ENCODE measurements around the gene INS. TPM values are rescaled to one million over a fixed set of nuclear protein-coding genes. Genes with fewer than 3 reads are reported as not detected.

The INS gene
- total RNA-seq, 1 experiment from 2014 or later: not detected

DNA sequence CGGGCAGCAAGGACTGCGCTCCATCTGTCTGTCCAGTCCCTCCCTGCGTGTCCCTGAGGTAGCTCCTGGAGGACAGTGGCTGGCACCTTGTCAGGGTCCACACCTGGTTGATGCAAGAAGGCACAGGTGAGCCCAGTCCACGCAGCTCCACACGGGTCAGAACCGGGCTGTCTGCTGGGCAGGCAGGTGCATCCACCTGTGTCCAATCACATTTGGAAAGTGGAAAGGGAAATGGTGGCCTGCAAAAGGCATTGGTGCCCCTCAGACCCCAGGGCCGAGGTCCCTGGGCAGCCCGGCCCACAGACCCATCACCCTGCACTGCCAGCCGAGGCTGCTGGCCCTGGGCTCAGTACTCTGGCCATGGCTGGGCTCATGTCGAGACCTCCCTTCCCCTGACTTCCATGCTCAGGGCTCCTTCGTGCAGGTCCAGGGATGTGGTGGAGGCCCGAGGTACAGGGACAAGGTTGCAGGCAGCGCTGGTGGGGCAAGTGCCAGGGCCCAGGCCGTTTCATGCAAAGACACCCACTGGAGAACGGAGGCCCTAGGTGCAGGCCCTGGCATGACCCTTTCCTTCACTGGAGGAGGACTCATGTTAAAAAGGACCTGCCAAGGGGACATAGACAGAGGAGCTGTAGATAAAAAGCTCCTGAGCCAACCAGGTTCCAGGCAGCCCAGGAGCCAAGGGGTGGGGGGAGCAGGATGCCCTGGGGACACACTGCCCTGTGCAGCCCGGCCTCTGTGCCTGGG is 49.5 kb upstream of the INS start:
- Histone ChIP-seq H3K4me1 (ENCODE audit: insufficient read depth, low read length) (peaks cover 3% of the 10 kb centered on the region; the same call in 1 of the 2 replicates), H2BK5ac (ENCODE audit: insufficient read length, low read length) (no peak overlapping the region), H3K27me3 (ENCODE audit: insufficient read depth, low read length) (no peaks in the 10 kb centered on the region; the same call in 1 of the 2 replicates), H3K56ac (ENCODE audit: insufficient read length, low read depth, low read length) (no peak overlapping the region), H2BK120ac (ENCODE audit: low read depth, low read length, poor library complexity, severe bottlenecking) (no peak overlapping the region), H3K79me2 (ENCODE audit: insufficient read depth, low read length) (no peaks in the 10 kb centered on the region), H3K4me2 (ENCODE audit: insufficient read depth, insufficient read length, low read length) (no peak overlapping the region), H2BK12ac (ENCODE audit: insufficient read length, low read depth, low read length) (no peak overlapping the region), H3K9ac (ENCODE audit: extremely low read depth, insufficient read length, low read length) (no peak overlapping the region), H4K5ac (ENCODE audit: insufficient read length, low read depth, low read length) (no peak overlapping the region), H3K23me2 (ENCODE audit: insufficient read length, low read depth, low read length, poor library complexity, severe bottlenecking) (no peaks in the 10 kb centered on the region), H3K9me3 (ENCODE audit: control insufficient read depth, low read depth, low read length) (no peaks in the 10 kb centered on the region), H2BK20ac (ENCODE audit: low read depth, low read length, poor library complexity, severe bottlenecking) (no peak overlapping the region), H3K4ac (ENCODE audit: low read depth, low read length) (no peak overlapping the region), H4K8ac (replicated peaks; ENCODE audit: insufficient read length, low read depth, low read length) (no peak overlapping the region), H3K79me1 (ENCODE audit: insufficient read depth, low read depth, low read length, poor library complexity, severe bottlenecking) (no peaks in the 10 kb centered on the region), H3K27ac (ENCODE audit: insufficient read length, low read depth, low read length) (no peak overlapping the region), H2AK5ac (ENCODE audit: insufficient read length, low read length) (no peak overlapping the region), H3K18ac (ENCODE audit: insufficient read length, low read depth, low read length) (no peak overlapping the region), H4K20me1 (ENCODE audit: control insufficient read depth, insufficient read depth, insufficient read length) (no peaks in the 10 kb centered on the region), H2AFZ (ENCODE audit: low read length) (no peak overlapping the region), H4K91ac (ENCODE audit: insufficient read length, low read depth, low read length) (no peak overlapping the region), H2BK15ac (ENCODE audit: low read depth, low read length) (no peak overlapping the region), H3K23ac (ENCODE audit: insufficient read length, low read depth, low read length) (no peak overlapping the region), H3K14ac (ENCODE audit: insufficient read depth, low read length) (no peak overlapping the region; the same call in 1 of the 2 replicates), H3T11ph (ENCODE audit: low read length) (no peak overlapping the region)
- peak; percentile 21 for DNase-seq
- H3K36me3 Mint-ChIP-seq (ENCODE audit: insufficient read depth in 1 of 3, low read depth in 3 of 3): no peaks in the 10 kb centered on the region
- H3K9me3 Mint-ChIP-seq: no peaks in the 10 kb centered on the region
- H3K27ac Mint-ChIP-seq: no peak overlapping the region
- H3K4me1 Mint-ChIP-seq: peaks cover 14 to 15% of the 10 kb centered on the region in 2 experiments
- no CpG with 5 or more reads among the region's 16 CpGs for WGBS (ENCODE audit: extremely low coverage, insufficient read length, low lambda C conversion rate)
- no peak overlapping the region for H3K4me3 Mint-ChIP-seq
- H3K27me3 Mint-ChIP-seq (ENCODE audit: low read depth): peaks cover 57% of the 10 kb centered on the region
- TF ChIP-seq CTCF (conservative IDR thresholded peaks at IDR 0.05): no peak

Data from H9 (cell line).